Cardiac fibroblast (primary cell): ENCODE measurements around the gene DVL3.
A peak's percentile ranks its signal among the peaks of the same experiment; 100 is the strongest.
"Not testable (repeated sequence)": the region's sequence is repeated elsewhere in the genome, so short reads cannot be mapped to it uniquely, and the experiment has no call there.

ENCODE experiments used
- DNase-seq, 2 donors: peaks; one replicate each; pipeline versions ENCODE4 v3.0.0 to v3.0.0-alpha.2; 2010; ENCODE audit warnings: low read depth in 2 of 2
- H3K4me3 ChIP-seq, 2 donors: replicated peaks in 1 of 2; 1 replicate in 1 of 2; 2 replicates in 1 of 2; pipeline ENCODE4 v1.5.1; 2011; ENCODE audit warnings: low read depth in 2 of 2, low read length in 2 of 2, mild to moderate bottlenecking in 2 of 2, moderate library complexity in 1 of 2
- CTCF ChIP-seq: IDR thresholded peaks from one replicate; pipeline ENCODE4 v1.5.1; 2011; ENCODE audit warnings: low read depth, mild to moderate bottlenecking, low read length, inconsistent platforms

DVL3 gene

GRCh38 chr3:184149770-184150169 lies 5.4 kb upstream of the DVL3 start:
- H3K4me3 ChIP-seq = not testable (repeated sequence)
- peak; percentile 50 to 51 for DNase-seq
- peak; percentile 26 for TF ChIP-seq CTCF

DNA sequence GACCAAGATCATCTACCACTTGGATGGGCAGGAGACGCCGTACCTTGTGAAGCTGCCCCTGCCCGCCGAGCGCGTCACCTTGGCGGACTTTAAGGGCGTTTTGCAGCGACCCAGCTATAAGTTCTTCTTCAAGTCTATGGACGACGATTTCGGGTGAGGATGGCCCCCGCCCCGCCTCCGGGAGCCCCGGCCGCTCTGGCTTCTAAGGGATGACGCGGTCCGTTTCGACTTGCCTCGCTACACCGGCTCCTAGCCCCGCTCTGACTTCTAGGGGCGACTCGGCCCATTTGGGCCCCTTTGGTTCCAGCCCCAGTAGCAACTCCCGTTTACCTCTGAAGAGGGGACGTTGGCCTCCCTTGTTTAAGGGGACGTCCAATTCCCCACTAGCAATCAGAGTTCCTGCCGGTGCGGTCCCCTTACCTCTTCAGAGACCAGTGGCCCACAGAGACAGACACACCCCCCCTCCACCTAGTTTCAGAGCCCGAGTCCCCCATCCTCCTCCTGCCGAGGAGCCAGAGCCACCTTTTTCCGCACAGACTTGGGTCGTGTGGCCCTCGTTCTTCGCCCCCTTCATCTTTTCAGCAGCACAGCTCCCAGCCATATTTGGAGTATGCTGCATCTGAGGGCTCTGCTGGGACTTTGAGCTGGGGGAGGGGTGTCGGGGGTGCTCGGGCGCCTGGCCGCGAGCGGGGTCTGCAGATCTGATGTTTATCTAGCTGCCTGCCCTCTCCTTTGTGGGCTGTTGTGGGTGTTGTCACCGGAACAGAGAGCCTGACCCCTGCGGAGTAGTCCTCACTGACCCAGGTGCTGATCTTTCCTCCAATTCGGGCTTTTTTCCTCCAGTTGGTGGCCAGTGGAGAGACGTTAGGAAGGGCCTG lies 706 bp downstream of the DVL3 start:
- peak overlapping the region; percentile 93 to 97 for H3K4me3 ChIP-seq
- no peak for TF ChIP-seq CTCF
- peak in 1 of 2 donors; percentile 53 for DNase-seq

- TF ChIP-seq CTCF = no peak
- DNase-seq = peak; percentile 71 to 86
- peak overlapping the region; percentile 93 to 97 for H3K4me3 ChIP-seq
These were observed 1.4 kb downstream of the DVL3 start for GRCh38 chr3:184156522-184156955.

GRCh38 chr3:184157206-184157605 lies 2.0 kb downstream of the DVL3 start:
- peak overlapping the region; percentile 93 to 97 for H3K4me3 ChIP-seq
- TF ChIP-seq CTCF = no peak
- DNase-seq = no peak

GRCh38 chr3:184158404-184158803 lies 3.2 kb downstream of the DVL3 start:
- H3K4me3 ChIP-seq = no peak overlapping the region
- no peak for DNase-seq
- TF ChIP-seq CTCF = no peak

DNA sequence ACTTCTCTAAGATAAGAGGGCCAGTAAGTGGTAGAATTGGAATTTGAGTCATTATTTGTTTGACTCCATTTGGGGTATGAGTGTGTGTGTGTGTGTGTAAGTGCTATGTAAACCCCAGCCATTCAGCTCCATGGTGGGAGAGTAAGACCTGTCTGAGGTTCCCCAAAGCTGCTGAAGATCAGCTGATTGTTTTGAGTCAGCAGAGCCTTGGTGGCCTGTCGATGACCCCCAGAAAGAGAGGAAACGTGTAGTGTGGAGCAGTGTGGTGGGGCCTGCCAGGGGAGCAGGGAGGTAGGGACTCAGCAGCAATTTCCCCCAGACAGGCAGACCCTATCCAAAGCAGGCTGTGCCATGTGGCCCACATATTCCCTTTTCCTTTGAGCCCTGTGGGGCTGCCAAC lies 5.3 kb downstream of the DVL3 start:
- DNase-seq = peak; percentile 66 to 71
- H3K4me3 ChIP-seq = no peak overlapping the region
- TF ChIP-seq CTCF = no peak

DNA sequence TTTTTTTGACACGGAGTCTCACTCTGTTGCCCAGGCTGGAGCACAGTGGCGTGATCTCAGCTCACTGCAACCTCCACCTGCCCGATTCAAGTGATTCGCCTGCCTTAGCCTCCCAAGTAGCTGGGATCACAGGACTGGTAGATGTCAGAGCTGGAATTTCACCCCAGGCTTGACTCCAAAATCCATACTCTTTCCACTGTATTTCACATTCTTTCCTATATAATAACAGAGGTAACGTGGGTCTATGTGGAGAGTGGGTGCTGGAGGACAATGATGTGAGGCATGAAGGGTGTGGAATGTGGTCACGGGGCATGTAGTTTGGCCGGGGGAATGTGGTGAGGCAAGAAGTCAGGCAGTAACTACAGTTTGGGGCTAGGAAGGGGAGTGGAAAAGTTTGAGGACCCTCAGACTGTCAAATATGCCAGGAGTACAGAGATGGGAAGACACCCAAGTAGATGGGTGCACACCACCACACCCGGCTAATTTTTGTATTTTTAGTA lies 7.4 kb downstream of the DVL3 start:
- H3K4me3 ChIP-seq, DNase-seq: not testable (repeated sequence)
